Coronary artery (tissue), 2 donors: ENCODE data around the gene VSX1.

Experiments used
- DNase-seq: peaks from one replicate; pipeline ENCODE4 v3.0.0-alpha.2; 2017; ENCODE audit warnings: low spot score
- H3K27ac ChIP-seq, 2 donors: fragments of 200-600 bp; sonication (generic); one replicate each; pipeline ENCODE4 v1.5.1; 2016 to 2019
- H3K4me3 ChIP-seq: fragments of 200-600 bp; sonication (generic); 2 replicates; pipeline ENCODE4 v1.5.1; 2016; ENCODE audit warnings: mild to moderate bottlenecking, moderate library complexity
- CTCF ChIP-seq: fragments of 200-600 bp; sonication (generic); IDR thresholded peaks from one replicate; pipeline ENCODE4 v1.5.1; 2019; ENCODE audit warnings: antibody characterized with exemption

The VSX1 gene

GRCh38 chr20:25061821-25062530, 20.0 kb downstream of the VSX1 start:
- no peak for DNase-seq
- no peak overlapping the region for H3K4me3 ChIP-seq
- H3K27ac ChIP-seq, result no peak overlapping the region
- no peak for TF ChIP-seq CTCF

GRCh38 chr20:25061103-25061799, 20.7 kb downstream of the VSX1 start:
- TF ChIP-seq CTCF, result no peak
- H3K27ac ChIP-seq, result no peak overlapping the region
- no peak overlapping the region for H3K4me3 ChIP-seq
- DNase-seq, result peak; percentile 41

- no peak for TF ChIP-seq CTCF
- H3K27ac ChIP-seq, result no peak overlapping the region
- H3K4me3 ChIP-seq, result no peak overlapping the region
- DNase-seq, result peak; percentile 49
Measured at GRCh38 chr20:25059866-25060465, 22.0 kb downstream of the VSX1 start.

- Histone ChIP-seq H3K4me3 (peak overlapping the region; percentile 87), H3K27ac (peak overlapping the region; percentile 93 to 96)
- TF ChIP-seq CTCF, result no peak
- peak; percentile 74 for DNase-seq
Measured at GRCh38 chr20:25058847-25059810, 22.8 kb downstream of the VSX1 start.

GRCh38 chr20:25058051-25058846, 23.7 kb downstream of the VSX1 start, which contains the start of gene ACSS1:
Gene ACSS1 (minus strand): TSS chr20:25058139. CDS start chr20:25058102, 37 bp downstream.
- Histone ChIP-seq H3K27ac (peak within 1 kb of the TSS; percentile 93 to 96), H3K4me3 (peak within 1 kb of the TSS; percentile 87)
- DNase-seq, result peak; percentile 84
- no peak for TF ChIP-seq CTCF
